DMS79 (cell line): ENCODE measurements around the gene PEX12.
"Not testable (repeated sequence)": the region's sequence is repeated elsewhere in the genome, so short reads cannot be mapped to it uniquely, and the experiment has no call there.

Experiments
- DNase-seq: peaks from one replicate; lab custom pipeline; 2025; lab: John Stamatoyannopoulos, UW

The PEX12 gene

DNA sequence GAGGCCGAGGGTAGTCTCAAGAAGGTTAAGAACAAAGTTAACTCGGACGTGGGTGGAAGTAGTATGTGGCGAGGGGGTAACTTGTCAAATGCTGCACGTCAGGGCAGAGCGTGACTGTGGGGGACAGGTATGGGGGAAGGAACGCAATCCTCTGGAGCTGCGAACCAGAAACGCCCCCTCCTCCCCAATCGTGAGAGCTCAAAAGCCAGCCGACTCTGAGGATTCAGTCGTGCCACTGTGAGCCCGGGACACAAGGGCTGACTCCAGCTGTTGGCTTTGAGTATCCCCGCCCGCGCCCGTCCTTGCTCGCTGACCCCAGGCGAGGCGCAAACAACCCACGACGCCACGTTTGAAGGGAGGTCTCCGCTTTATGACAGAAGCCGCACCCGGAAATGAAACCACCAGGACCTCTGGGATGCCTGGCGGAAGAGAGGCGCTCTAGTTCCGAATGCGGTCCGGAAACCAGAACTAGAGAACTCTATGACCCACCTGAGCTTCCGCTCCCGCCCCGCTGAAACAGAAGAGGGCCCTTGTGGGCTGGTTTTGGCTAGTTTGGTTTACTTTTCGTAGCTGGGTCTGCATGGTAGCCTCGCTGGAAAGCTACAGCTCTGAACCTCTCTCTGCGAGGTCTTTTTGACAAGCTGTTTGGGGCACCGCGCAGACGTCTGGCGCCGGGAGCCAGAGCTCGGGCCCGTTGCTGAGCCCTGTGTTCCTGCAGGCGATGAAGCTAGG is at the start of gene PEX12:
Gene PEX12 (minus strand): TSS at position 375 of the 732 bp plus-strand sequence. CDS start 550 bp downstream, outside the sequence.
- peak; percentile 93 for DNase-seq

DNA sequence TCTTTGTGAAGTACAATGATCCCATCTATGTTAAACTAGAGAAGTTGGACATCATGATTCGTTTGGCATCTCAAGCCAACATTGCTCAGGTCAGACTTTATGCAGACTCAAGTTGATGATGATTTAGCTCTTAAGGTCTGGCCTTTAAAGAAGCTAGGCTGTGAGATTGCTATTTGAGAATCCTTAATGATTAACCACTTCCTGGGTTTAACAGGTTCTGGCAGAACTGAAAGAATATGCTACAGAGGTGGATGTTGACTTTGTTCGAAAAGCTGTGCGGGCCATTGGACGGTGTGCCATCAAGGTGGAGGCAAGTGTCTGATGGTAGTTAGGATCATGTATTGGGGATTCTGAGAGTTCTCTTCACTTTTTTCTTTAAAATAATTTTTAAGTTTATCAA is 49.0 kb upstream of the PEX12 start:
- no peak for DNase-seq

DNA sequence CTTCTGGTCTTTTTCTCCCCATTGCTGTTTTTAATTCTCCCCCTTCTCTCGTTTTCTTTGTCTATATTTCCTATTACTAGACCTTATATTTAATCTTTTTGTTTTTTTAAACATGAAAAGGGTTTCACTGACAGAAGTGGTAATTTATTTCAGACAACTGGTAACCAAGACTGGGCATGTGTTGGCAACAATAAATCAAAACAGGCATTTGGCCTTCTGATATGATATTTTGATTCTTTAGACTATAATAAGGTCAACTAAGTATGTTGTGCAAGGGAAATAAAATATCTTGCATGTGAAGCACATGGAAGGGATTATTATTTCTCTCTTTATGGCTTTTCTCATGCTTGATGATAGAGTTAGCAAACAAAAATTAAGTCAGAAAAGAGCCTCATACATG is 43.4 kb upstream of the PEX12 start:
- DNase-seq, result no peak

DNA sequence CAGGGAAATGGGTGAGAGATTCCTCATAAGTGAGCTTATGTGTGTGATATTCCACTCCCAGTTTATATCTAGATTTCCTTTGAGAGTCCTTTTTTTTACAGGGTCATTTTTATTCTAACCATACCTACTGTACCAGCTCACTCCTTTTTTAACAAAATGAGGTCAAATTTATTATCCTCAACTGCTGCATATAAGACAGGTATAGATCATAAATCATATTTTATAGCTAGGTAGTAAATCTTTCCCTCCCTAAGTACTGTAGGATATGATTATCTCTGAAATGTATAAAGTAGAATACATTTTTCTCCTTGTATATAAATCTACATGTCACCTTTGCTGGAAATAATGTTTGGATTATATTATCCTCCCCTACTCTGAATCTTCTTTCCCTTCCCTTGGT is 40.3 kb upstream of the PEX12 start:
- no peak for DNase-seq

DNA sequence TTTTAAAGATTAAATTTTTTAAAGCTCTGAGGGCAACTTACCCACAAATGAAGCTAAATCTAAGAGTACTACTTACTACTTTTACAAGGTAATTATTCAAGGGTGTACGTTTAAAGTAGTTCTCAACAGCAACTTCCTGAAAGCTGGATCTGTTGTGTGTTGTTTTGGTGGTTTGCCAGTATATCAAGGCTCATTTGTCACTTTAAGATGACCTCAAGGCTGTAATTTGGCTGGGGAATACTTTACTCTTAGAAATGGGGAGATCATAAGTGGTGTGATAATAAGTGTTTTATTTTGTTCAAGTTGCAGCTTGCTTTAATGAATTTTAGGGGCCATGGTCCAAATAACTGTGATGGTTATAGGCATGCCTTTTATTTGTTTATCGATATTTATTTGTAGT is 39.1 kb upstream of the PEX12 start:
- DNase-seq, result peak; percentile 96

DNA sequence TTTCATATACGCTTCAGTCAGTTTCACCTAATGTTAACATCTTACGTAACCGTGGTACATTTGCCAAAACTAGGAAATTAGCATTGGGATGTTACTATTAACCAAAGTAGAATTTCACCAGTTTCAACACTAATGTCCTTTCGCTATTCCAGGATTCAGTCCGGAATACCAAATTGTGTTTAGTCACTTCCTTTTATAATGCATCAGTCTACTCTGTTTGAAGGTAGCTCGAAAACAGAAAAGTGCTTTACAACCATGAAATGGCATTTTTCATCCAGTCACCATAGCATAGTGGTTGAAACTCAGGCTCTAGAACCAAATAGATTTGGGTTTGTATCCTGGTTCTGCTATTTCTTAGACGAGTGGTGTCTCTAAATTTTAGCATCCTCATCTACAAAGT is 38.2 kb upstream of the PEX12 start:
- DNase-seq, result no peak

DNA sequence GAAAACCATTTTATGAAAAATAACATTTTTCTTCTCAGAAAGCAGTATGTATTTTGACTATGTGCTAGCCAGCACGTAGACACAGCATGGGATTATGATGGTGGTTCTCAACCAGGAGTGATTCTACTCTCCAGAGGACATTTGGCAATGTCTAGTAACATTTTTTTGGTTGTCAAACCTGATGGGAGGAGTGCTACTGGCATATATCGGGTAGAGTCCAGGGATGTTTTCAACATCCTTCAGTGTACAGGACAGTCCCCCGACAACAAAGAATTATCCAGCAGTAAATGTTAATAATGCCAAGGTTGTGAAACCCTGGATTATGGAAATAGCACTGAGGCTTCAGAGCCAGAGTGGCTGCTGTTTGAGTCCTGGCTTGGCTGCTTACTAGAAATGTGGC is 36.4 kb upstream of the PEX12 start:
- no peak for DNase-seq

DNA sequence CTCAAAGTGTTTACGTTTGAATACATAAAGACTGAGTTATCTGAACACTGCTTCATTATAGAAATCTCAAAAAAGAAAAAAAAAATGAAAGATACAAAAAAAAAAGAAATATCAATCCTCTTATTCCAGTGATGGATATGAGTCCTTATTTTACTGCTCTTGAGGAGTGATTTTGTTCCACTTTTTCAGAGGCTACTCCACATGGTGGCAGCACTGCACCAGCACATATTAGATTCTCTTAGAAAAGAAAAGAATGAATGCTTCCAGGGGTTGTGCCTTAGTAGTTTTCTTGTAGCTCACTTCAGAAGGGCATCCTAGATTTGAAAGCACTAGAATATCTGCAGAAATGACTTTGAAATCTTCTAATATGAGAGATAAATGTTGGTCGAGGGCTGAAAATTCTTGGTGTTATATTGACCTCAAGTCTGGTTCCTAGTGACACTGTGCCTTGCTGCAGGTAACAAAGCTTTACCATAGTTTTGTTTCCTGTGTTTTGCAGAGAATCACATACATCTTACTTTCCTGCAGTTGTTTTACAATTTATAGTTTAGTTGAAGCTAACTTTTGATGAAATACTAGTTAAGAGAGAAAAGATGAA is 34.7 kb upstream of the PEX12 start:
- DNase-seq, result peak; percentile 16

DNA sequence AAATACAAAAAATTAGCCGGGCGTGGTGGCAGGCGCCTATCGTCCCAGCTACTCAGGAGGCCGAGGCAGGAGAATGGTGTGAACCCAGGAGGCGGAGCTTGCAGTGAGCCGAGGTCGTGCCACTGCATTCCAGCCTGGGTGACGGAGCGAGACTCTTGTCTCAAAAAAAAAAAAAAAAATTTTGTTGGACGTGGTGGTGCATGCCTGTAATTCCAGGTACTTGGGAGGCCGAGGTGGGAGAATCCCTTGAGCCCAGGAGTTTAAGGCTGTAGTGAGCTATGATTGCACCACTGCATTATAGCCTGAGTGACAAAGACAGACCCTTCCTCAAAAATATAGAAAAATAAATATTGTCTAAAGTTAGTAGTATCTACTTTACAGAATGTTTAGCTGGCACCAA is 32.4 kb upstream of the PEX12 start:
- DNase-seq, result not testable (repeated sequence)

DNA sequence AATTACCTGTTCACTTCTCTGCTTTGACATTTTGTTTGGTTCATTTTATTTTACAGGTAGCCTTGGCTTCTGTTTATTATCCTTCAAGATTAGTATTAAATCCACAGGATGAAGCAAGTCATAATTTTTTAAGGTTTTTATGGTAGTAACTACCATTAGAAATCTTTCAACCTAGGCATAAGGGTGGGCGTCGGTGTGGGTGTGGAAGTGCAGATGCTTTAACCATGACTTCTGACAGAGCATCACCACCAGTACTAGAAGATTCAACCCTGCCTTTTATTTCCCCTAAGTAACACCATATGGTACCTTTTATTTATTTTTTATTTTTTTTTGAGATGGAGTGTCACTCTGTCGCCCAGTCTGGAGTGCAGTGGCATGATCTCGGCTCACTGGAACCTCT is 31.5 kb upstream of the PEX12 start:
- DNase-seq, result no peak

DNA sequence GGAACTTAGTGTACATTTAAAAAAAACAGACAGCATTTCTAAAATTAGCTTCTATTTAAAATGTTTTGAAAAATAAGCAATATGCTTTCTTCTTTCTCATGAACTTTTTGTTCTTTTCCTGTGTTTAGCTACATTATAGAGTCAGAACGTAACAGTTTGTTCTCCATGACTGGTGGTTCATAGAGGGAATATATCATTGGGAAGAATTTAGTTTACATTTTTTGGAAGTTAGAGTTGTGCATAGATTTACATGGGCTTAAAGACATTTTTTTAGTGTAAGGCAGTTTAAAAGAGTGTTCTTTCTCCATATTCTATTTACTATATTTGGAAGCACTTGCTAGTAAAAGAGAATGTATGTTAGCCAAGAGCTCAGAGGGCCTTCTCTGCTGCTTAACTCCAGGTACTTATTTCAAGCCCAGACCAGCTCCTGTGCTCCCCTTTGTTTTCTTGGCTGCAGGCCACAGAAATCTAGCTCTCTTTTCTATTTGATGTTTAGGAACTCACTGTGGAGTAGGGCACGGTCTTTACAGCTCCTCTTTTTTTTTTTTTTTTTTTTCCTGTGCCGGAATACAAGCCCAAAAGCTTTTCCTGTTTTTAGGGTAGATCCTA is 29.0 kb upstream of the PEX12 start:
- DNase-seq, result peak; percentile 67

DNA sequence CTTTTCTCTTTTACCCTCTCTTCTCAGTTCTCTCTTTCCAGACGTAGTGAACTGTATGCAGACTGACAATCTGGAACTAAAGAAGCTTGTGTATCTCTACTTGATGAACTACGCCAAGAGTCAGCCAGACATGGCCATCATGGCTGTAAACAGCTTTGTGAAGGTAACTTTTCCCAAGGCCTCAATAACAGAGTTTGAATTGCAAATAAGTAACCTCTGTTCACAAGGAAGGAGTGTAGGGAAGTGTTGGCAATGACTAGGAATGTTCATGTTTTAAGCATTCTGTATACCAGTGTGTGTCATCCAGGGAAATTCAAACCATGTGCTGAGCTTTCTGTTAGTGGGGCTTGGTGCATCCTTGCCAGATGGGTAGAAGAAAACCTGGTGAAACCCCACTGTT is 27.3 kb upstream of the PEX12 start:
- DNase-seq, result no peak

DNA sequence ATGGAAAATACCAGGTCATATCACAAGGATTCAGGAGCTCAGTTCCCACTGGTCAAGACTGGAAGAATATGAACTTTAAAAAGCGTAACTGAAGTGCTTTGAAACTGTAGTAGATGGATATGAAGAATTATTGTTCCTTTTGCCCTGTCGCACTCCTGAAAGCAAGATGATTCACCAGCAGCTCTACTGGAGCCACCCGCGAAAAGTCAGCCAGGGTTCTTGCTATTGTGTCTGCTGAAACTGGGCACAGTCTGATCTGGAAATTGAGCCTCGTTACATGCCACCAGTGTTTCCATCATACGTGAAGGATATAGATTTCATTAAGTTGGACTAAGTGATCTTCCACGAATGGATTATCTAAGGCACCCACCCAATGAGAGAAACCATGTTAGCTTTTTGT is 25.3 kb upstream of the PEX12 start:
- no peak for DNase-seq

DNA sequence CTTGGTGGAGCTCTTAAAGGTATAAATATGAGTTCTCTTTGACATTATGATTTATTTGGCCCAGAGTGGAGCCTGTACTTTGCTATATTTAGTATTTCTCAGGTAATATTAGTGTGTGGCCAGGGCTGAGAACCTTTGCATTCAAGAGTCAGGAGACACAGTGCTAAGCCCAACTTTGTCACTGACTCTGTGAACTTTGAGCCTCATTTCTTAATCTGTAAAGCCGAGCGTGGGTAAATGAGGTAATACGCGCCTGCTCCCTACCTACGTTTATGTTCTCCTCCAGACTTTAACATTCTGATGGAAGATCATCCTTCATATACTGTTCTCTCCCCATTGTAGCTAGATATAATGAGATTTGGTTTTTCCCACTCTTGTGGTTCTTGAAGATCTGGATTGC is 19.2 kb upstream of the PEX12 start:
- DNase-seq, result no peak

DNA sequence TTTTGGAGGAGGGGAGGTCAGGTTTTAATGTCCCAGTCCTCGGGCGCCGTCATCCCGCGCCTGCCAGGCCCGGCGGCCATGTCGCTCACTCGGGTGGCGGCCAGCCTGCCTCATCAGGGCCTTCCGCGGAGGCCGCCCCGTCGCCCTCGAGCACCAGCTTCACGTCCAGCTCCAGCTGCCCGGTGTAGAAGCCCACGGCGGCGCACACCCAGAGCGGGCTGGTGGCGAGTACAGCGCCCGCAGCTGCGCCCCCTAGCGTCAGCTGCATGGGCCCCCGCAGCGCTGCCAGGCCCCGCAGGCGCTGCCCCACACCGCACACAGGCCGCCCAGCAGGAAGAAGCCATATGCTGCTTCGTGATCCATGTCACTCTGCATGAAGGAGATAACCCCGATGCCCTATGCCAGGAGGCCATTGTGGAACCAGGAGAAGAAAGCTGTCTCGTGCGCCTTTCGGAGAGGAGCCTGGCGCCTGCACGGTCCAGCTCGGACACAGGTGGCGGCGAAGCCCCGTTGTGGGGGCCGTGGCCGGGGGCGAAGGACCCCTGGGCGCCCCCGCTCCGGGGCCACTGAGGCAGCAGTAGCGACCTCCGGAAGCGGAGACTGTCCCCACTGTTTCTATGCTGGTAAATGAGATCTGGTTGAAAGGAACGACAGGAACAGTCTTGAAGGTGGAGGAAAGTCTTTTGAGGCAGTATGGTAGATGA is 18.3 kb upstream of the PEX12 start:
- DNase-seq, result no peak

DNA sequence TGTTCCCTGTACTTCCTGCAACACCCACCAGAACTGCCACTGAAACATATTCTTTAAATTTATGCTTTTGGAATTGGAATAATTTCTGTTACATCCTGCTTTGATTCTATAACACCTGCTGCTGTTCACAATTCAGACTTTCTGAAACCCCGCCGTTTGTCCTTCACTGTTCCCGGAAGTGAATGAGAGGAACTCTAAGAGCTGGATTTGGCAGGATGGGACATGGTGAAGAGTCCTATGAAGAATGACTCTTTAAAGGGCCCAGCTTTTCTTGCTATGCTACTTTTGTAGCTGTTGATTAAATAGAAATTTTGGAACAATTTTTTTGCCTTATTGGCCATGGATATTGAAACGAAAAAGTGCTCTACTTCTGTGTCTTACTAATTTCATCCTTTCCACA is 17.7 kb upstream of the PEX12 start:
- DNase-seq, result no peak

DNA sequence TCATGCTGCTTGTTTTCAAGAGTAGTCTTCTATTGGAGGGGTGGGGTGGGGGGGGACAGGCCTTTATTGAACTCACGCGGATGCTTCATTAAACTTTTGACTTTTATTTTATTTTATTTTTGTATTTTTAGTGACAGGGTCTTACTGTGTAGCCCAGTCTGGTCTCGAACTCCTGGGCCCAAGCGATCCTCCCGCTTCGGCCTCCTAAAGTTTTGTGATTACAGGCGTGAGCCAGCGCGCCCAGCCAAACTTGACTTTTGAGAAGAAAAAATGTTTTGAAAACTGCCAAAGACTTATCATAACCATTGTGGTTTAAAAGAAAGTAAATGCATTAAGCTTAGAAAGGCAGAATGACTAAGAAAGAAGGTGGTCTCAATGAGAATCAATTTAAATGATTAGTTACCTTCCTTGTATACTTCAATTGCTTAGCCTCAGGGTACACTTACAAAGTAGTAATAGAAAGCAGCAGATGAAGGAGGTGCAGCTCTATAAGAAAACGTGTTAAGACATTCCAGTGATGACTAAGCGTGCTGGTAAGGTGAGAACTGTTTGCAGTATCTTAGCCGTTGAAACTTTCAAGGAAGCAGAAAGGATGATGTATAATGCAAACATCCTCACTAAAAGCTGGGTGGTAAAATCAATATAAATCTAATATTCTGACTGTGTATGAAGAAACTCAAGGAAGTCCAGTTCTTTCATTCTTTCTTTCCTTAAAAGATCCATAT is 10.0 kb upstream of the PEX12 start:
- peak; percentile 1 for DNase-seq

DNA sequence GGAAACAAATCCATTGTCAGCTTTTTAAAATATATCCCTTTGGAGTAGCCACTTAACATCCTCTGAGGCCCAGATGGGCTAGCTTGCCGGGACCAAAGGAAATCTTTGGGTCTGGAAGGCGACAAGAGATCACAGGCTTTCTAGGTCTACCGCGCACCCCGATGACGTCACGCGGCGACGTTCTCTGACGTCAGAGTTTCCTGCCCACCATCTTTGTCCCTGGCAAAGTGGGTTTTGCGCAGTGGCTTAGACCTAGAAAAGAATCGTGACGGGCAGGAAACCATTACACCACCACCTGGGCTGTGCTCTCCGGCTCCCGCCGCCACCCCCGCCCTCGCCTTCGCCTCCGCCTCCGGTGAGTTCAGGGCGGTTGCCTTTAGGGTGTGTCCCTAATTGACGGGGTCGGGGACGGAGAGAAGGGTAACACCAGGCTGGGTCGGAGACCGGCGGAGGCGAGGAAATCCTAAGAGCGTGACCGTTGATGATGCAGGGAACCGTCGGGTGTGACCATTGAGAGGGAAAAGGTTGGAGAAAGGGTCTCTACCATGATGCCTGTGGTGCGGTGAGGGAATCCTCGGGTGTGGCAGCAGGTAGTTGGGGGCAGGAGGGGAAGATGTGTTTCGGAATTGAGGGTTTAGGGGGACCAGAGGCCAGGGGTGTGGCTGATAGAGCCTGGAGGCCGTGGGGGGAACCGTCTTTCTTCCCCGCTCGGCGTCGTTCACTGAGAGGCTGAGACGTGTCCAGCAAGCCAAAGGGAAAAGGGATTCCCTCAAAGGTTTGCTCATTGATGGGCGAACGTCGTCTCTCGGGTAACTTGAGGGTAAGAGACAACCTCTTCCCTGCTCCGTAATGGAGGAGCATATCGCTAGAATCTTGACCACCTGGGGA is 8.9 kb upstream of the PEX12 start, which contains the start of gene AP2B1:
Gene AP2B1 (plus strand): TSS at position 249 of the 888 bp plus-strand sequence. CDS start 6,709 bp downstream, outside the sequence.
- peak; percentile 94 for DNase-seq

DNA sequence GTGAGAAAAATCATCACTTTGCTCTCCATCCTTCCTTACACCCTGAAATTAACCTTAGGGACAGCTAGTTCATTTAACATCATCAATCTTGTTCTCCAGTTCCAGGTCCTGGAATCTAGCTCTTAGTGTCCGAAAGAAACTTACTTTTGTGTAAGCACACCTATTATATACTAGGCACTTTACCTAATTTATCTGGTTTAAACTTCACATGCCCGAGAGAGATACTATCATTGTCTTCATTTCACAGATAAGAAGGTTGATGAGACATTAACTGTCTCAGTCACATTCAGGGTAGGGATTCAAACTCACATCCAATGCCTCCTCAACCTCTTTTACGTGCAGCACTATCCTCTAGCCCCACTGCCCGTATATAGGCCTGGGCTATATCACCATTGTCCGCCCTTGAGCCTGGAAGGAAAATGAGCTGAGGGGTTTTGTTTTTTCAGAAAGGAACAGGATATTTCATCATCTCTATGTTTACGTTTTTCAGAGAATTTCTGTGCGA is 8.2 kb upstream of the PEX12 start:
- DNase-seq, result no peak

DNA sequence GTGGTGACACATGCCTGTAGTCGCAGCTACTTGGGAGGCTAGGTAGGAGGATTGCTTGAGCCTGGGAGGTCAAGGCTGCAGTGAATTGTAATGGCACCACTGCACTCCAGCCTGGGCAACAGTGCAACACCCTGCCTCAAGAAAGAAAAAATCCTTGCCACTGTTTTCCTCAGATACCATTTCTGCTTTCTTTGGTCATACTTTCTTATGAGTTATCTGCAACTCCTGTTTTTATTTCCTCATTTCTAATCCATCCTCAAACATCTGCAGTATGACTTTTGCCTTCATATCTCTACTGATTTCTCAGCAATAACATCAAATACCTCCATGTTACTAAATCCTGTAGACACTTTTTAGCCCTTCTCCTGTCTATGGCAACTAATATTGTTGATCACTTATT is 5.7 kb upstream of the PEX12 start:
- DNase-seq, result no peak

DNA sequence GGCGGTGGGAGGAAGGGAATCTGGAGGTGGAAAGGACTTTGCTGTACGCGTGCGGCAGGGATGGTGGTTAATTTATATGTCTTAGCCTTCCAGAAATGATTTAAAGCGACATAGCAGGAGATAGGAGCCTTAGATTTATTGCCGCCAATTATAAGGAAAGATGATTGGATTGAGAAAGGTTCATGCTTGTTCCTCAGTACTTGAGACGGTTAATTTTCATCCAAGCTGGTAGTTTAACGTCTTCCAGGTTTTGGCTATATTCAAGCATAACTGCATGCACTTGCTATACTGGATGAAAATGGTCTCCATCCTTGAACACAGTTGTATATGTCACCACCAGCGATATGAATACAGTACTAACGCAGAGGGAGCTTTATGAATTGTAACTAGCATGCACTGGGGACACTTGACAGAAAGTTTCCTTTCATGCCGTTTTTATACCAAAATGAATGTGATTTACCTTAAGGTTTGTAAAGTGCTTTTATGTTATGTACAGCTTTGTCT is 610 bp upstream of the PEX12 start:
- no peak for DNase-seq
